ENCODE measurements around the gene AGPAT1. TPM values are rescaled to one million over a fixed set of nuclear protein-coding genes. Genes with fewer than 3 reads are reported as not detected.

Gene AGPAT1
- total and polyA plus RNA-seq, 2 of the 8 experiments (the other 6 are each of a cell fraction or from before 2014, with no cell fraction given): 96.0 to 222 TPM

DNA sequence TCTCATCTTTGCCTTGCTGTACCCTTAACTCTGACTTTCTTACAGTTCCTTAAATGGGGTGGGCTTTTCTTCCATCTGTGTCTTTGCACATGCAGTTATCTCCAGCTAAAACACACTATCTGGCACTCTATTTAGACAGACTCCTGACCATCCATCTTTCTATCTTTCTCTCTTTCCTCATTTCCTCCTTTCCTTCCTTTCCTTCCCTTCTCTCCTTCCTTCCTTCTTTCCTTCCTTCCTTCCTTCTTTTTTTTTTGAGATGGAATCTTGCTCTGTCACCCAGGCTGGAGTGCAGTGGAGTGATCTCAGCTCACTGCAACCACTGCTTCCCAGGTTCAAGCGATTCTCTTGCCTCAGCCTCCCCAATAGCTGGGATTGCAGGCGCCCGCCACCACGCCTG, 39.7 kb upstream of the AGPAT1 start:
- Histone ChIP-seq H2BK5ac (ENCODE audit: low read depth, low read length) (no peak overlapping the region), H2AK5ac (ENCODE audit: low read depth, low read length) (no peak overlapping the region), H4K5ac (ENCODE audit: insufficient read length, low read depth, low read length) (no peak overlapping the region), H2BK12ac (ENCODE audit: low read depth, low read length) (no peak overlapping the region), H3K27me3 (replicated peaks in 1 of 4; ENCODE audit: control insufficient read depth in 3 of 4, extremely low read depth in 1 of 4, insufficient read depth in 3 of 4, low read length in 3 of 4) (no peaks in the 10 kb centered on the region), H2BK15ac (ENCODE audit: low read length) (no peak overlapping the region), H3K18ac (ENCODE audit: extremely low read depth, low read length) (no peak overlapping the region), H3K4me1 (replicated peaks in 1 of 4; ENCODE audit: control insufficient read depth in 3 of 4, insufficient read depth in 4 of 4, low read length in 3 of 4) (no peaks in the 10 kb centered on the region), H3K56ac (replicated peaks; ENCODE audit: insufficient read length, low read depth, low read length) (no peak overlapping the region), H4K91ac (replicated peaks; ENCODE audit: insufficient read length, low read length) (no peak overlapping the region), H3K9ac (replicated peaks in 1 of 4; ENCODE audit: extremely low read depth in 1 of 4, low read depth in 3 of 4, low read length in 3 of 4) (no peak overlapping the region), H3K14ac (ENCODE audit: insufficient read length) (no peak overlapping the region), H4K20me1 (replicated peaks in 1 of 2; ENCODE audit: control insufficient read depth in 1 of 2, insufficient read depth in 2 of 2, low read length in 2 of 2) (no peaks in the 10 kb centered on the region), H2BK20ac (ENCODE audit: low read length) (no peak overlapping the region), H3K23me2 (ENCODE audit: low read depth, low read length) (no peaks in the 10 kb centered on the region; the same call in 1 of the 2 replicates), H2AFZ (ENCODE audit: low read length) (no peak overlapping the region), H3K36me3 (ENCODE audit: control insufficient read depth in 2 of 4, insufficient read depth in 4 of 4, low read length in 3 of 4) (no peaks in the 10 kb centered on the region), H3K79me2 (ENCODE audit: control insufficient read depth in 1 of 2, insufficient read depth in 2 of 2, low read length in 2 of 2) (no peaks in the 10 kb centered on the region), H2BK120ac (replicated peaks; ENCODE audit: low read depth, low read length) (no peak overlapping the region), H3K9me3 (ENCODE audit: insufficient read depth in 2 of 2, low read depth in 1 of 2, low read length in 1 of 2) (no peaks in the 10 kb centered on the region), H4K8ac (ENCODE audit: extremely low read depth, insufficient read depth, low read length) (no peak overlapping the region), H3K79me1 (ENCODE audit: low read depth, low read length) (no peaks in the 10 kb centered on the region; the same call in 1 of the 2 replicates), H3K4me2 (ENCODE audit: insufficient read depth in 1 of 2, low read depth in 2 of 2, low read length in 2 of 2) (no peak overlapping the region), H3K27ac (ENCODE audit: low read depth, low read length) (no peak overlapping the region), H3K4me3 (ENCODE audit: extremely low read depth in 1 of 4, insufficient read depth in 2 of 4, low read depth in 3 of 4, low read length in 4 of 4) (no peak overlapping the region), H3K4ac (replicated peaks; ENCODE audit: insufficient read length, low read depth, low read length) (no peak overlapping the region), H3K23ac (ENCODE audit: insufficient read length) (no peak overlapping the region)
- no peak for DNase-seq (ENCODE audit: low read depth in 1 of 2, low spot score in 2 of 2)
- no CpG with 5 or more reads among the region's 4 CpGs for WGBS, 2 experiments (ENCODE audit: extremely low coverage in 1 of 2, insufficient coverage in 1 of 2, insufficient read length in 1 of 2, insufficient replicate concordance in 2 of 2, low coverage in 1 of 2, low lambda C conversion rate in 2 of 2, missing lambda C conversion rate in 1 of 2)
- no peak for FAIRE-seq
- ChIA-PET CTCF (ENCODE audit: partially characterized antibody) (no interaction called here), POLR2A (ENCODE audit: partially characterized antibody) (interaction anchor here (0.7 kb wide), 1 partner anchor 71 kb away, joined by 3 read pairs; no protein-coding TSS in a partner anchor)
- TF ChIP-seq NRF1 (IDR thresholded peaks at IDR 0.05; ENCODE audit: low read depth, low read length): no peak
- TF ChIP-seq RXRA (IDR thresholded peaks at IDR 0.05; ENCODE audit: insufficient read depth, low read depth, low read length): no peak
- TF ChIP-seq CHD2 (IDR thresholded peaks at IDR 0.05; ENCODE audit: low read length): no peak
- no peak for TF ChIP-seq ZNF274 (IDR thresholded peaks at IDR 0.05; ENCODE audit: borderline replicate concordance, extremely low read depth, low read length)
- no peak for TF ChIP-seq MAFK (IDR thresholded peaks at IDR 0.05; ENCODE audit: low read depth, low read length)
- TF ChIP-seq SAP30 (IDR thresholded peaks at IDR 0.05; ENCODE audit: insufficient read depth, insufficient replicate concordance, low read length): no peak
- TF ChIP-seq KDM5A (IDR thresholded peaks at IDR 0.05; ENCODE audit: low read length): no peak
- TF ChIP-seq, protein P1, sequence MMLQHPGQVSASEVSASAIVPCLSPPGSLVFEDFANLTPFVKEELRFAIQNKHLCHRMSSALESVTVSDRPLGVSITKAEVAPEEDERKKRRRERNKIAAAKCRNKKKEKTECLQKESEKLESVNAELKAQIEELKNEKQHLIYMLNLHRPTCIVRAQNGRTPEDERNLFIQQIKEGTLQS (IDR thresholded peaks at IDR 0.05; ENCODE audit: insufficient read depth, low read depth, low read length): no peak
- TF ChIP-seq, protein P2, sequence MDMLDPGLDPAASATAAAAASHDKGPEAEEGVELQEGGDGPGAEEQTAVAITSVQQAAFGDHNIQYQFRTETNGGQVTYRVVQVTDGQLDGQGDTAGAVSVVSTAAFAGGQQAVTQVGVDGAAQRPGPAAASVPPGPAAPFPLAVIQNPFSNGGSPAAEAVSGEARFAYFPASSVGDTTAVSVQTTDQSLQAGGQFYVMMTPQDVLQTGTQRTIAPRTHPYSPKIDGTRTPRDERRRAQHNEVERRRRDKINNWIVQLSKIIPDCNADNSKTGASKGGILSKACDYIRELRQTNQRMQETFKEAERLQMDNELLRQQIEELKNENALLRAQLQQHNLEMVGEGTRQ (IDR thresholded peaks at IDR 0.05; ENCODE audit: low read length): no peak
- no peak for TF ChIP-seq KDM1A (IDR thresholded peaks at IDR 0.05; ENCODE audit: borderline replicate concordance, low read length)
- TF ChIP-seq HDAC6 (IDR thresholded peaks at IDR 0.05; ENCODE audit: low read depth, low read length): no peak
- TF ChIP-seq SP2 (IDR thresholded peaks at IDR 0.05; ENCODE audit: low read length): no peak
- TF ChIP-seq CREB1 (IDR thresholded peaks at IDR 0.05): no peak
- no peak for TF ChIP-seq SP1 (IDR thresholded peaks at IDR 0.05; ENCODE audit: low read depth, low read length)
